Amniotic stem cell (primary cell): ENCODE measurements around the gene MFSD2B.
"Not testable (repeated sequence)": the region's sequence is repeated elsewhere in the genome, so short reads cannot be mapped to it uniquely, and the experiment has no call there.

Source experiments
- DNase-seq: peaks from one replicate; lab custom pipeline; 2025; lab: John Stamatoyannopoulos, UW

MFSD2B gene

GRCh38 chr2:24009680-24010476 is at the start of gene MFSD2B:
Gene MFSD2B (plus strand): TSS chr2:24010085. CDS start chr2:24010097, 12 bp downstream.
- DNase-seq = no peak

- DNase-seq = no peak
Observed at GRCh38 chr2:23967846-23968245, 42.0 kb upstream of the MFSD2B start.

DNA sequence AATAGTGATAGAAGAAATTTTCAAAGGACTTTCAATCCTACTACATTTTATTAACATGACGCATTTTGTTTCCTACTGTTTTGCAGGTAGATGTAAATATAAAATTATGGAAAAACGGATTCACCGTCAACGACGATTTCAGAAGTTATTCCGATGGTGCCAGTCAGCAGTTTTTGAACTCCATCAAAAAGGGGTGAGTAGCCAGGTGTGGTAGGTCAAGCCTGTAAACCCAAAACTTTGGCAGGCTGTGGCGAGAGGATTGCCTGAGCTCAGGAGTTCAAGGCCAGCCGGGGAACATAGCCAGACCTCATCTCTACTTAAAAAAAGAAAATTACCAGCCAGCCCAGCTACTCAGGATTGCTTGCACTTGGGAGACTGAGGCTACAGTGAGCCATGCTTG is 33.0 kb upstream of the MFSD2B start:
- no peak for DNase-seq

GRCh38 chr2:23988371-23988770 is 21.5 kb upstream of the MFSD2B start:
- no peak for DNase-seq

- no peak for DNase-seq
Observed at GRCh38 chr2:23992931-23993330, 17.0 kb upstream of the MFSD2B start.

GRCh38 chr2:23993736-23994269 is 16.1 kb upstream of the MFSD2B start:
- DNase-seq = no peak

GRCh38 chr2:23994567-23994966 is 15.3 kb upstream of the MFSD2B start:
- DNase-seq = no peak

GRCh38 chr2:24007693-24008092 is 2.2 kb upstream of the MFSD2B start:
- no peak for DNase-seq

GRCh38 chr2:24008672-24009366 is 1.1 kb upstream of the MFSD2B start:
- no peak for DNase-seq

DNA sequence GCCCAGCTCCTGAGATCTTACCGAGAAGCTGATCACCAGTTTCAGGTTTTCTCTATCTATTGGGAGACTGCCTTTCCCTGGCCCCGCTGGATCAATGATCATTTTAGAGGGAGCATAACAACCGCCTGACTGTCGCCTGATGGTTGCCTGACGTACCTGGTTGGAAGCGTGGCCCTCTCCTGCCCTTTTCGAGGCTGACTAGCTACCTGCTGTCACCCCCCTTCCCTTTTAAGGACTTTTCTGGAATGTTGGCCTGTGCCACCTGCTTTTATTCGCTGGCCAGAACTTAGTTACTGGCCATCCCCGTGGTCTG is 562 bp upstream of the MFSD2B start:
- DNase-seq = no peak

DNA sequence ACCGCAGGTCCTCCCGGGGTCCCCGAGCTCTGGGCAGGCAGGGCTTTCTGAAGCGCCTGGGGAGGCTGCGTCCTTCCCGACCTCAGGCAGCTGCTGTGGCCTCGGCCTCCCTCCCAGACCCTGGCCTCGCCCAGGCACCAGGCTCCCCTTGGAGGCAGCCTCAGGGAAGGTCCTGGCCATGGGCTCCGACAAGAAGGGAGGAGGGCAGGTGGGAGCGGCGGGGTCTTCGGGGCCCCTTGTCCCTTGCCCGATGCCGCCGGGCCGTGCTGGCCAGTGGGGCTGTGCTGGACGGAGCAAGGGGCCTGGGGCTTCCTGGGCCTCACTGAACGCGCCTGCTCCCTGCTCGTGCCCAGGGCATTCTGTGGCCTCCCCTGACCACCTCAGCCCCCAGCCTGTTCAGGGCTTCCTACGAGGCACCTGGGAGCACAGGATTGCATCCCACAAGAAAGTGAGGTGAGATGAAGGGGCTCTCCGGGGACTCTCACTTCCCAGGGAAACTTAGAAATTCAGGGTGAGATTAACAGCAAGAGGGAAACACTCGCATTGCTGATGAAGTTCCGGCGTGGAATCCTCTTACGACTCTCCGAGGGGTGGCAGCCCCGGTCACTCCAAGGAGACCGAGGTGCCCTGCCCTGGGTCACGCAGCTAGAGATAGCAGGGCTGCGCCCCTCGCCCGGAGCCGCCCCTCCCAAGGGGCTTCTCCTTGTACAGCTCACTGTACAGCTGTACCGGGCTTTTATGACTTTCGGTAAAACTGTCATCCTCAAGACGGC is 778 bp downstream of the MFSD2B start:
- DNase-seq = no peak

GRCh38 chr2:24011250-24012104 is 1.6 kb downstream of the MFSD2B start:
- DNase-seq = no peak

DNA sequence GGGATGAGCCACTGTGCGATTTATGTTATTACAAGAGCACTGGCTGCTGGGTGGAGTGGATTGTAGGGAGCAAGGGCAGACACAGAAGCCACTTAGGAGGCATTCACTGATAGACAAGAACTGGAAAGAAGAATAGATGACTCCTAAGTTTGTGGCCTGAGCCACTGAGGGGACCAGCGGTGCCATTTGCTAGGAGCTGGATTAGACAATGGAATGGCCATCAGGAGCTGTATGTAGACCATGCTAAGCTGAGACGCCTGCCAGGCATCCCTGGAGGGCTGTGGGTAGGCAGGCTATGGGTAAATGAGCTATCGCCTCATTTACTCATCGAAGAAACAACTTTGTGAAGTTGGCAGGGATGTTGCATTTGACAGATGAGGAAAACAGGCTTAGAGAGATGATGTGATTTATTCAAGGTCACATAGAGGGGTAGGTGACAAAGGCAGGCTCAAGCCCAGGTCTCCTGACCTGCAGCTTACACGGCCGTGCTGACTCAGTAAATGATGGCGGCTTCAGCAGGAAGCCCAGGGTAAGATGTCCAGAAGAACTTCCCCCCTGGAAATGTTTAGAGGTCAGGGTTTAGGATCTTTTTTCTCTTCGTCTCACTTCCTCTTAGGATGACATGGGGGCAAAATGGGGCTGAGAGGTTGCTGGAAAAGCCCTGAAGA is 2.8 kb downstream of the MFSD2B start:
- no peak for DNase-seq

DNA sequence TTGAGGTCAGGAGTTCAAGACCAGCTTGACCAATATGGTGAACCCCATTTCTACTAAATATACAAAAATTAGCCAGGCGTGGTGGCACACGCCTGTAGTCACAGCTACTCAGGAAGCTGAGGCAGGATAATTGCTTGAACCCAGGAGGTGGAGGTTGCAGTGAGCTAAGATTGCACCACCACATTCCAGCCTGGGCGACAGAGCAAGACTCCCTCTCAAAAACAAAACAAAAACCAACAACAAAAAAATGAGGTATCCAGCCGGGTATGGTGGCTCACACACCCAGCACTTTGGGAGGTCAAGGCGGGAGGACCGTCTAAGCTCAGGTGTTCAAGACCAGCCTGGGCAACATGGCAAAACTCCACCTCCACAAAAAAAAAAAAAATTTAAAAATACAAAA is 5.0 kb downstream of the MFSD2B start:
- not testable (repeated sequence) for DNase-seq

DNA sequence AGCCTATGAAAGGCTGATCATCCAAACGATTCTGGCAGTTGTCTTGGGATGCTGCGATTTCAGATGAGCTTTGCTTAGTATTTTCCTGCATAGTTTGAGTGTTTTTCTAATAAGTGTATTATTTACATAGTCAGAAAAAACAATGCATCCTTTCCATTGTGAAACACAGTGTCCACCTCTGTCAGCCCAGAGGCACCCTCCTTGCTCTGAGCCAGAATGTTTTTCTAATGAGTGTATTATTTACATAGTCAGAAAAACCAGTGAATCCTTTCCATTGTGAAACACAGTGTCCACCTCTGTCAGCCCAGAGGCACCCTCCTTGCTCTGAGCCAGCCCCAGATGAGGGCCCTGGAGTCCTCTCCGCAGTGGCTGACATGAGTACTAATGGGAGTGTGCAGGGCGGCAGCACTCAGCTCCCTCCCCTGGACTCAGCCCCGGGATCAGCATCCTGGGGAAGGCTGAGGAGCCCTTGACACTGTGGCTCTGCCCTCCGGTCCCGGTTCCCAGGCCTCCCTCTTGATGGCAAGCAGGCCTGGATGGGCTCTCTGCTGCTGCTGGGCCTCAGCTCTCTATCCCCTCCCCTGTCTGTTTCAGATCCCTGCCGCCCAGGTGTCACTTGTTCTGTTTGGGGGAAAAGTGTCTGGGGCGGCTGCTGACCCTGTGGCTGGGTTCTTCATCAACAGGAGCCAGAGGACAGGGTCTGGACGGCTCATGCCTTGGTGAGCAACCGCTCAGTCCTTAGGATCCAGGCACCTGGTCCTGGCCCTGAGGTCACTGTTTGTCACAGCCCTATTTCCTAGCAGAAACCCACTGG is 5.9 kb downstream of the MFSD2B start:
- DNase-seq = no peak

- no peak for DNase-seq
Observed at GRCh38 chr2:24016376-24016761, 6.5 kb downstream of the MFSD2B start.

GRCh38 chr2:24016853-24017703 is 7.2 kb downstream of the MFSD2B start:
- DNase-seq = no peak

- no peak for DNase-seq
Observed at GRCh38 chr2:24017711-24018110, 7.8 kb downstream of the MFSD2B start.

GRCh38 chr2:24018241-24018640 is 8.4 kb downstream of the MFSD2B start:
- no peak for DNase-seq
